GM11168 (cell line): ENCODE results near the gene ZFHX2.

Experiments
- in situ Hi-C: fragments of 300-500 bp; cut with MboI; formaldehyde crosslinking; loops from one replicate; pipeline ENCODE4 v1.12.0; 2022; ENCODE audit warnings: low sequenced_read_pairs; ENCODE audit not compliant: unreplicated experiment

The ZFHX2 gene

DNA sequence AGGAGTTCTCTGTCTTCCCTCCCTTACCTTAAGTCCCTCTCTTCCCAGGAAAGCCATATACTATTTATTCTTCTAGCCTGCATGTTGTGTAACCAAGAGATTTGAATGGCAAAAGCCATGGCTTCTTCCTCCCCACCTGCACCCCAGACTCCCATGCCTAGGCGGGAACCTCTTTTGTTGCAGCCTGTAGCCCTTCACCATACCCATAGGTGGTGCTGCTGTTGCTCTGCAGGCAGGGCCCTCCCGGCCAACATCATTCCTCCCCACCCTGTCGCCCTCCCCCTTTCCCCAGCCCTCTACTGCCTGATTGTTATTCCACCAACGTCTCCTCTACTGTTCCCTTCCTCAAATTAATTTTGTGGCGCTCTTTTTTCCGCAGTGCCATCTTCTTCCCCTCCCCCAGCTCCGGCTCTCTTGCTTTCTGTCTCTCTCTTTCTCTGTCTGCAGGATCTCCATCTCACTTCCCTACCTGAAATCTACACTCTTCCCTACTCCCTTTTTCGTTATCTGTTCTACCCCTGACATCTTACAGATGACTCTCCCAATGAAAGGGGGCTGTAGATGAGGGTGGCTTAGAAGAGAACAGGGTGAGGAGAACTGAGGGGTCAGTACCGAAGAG, 68.2 kb downstream of the ZFHX2 start:
- in situ Hi-C loops, result no loop called here

DNA sequence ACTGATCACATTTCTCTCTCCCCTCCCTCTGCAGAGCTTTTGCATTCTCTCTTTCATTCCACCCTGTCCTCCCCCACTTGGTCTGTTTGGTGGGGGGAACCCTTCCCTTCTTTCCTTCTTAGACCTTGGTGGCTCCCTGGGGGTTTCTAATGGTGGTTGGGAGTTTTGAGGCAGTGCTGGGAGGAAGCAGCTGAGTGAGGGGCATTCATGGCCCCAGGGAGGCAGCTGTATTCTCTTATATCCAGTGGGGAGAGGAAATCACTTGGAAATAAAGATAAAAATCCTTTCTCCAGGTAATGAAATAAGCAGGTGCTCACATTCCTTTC, 68.8 kb downstream of the ZFHX2 start:
- in situ Hi-C loops, result no loop called here

DNA sequence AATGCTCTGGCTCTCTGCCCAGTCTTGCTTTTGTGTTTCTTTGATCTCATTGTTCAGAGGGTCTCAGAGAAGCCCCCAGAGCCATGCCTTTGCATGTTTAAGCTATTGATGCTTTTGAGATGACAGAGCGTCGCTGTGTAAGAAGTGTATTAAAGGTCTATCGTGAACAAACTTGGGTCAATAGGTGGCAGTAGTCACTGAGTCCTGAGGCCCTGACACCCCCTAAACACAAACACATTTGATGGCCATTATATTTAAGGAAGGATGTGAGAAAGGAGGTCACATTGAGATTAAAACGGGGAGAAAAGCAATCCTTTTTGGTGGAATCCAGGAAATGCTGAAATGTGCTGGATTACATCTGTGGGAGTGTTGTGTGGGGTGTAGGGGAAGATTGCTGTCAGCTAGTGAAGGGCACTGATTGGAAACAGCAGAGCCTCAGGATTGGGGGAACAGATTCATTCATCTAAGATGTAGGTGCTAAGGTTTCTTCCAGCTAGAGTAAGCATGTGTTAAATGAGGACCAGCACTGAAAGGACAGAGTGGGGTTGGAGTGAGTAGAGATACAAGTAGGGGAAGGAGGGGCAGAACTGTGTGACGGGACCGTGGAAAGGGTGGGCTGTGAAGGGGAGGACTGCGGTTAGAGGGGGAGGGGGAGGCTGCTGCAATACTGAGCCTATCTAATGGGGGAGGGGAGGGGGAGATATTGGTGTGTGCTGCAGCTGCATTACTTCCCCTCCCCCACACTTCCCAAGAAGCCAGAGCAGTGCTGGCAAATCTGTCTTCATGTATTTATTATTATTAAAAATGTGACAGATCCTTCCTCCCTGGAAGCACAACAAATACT, 69.4 kb downstream of the ZFHX2 start:
- in situ Hi-C loops, result no loop called here

DNA sequence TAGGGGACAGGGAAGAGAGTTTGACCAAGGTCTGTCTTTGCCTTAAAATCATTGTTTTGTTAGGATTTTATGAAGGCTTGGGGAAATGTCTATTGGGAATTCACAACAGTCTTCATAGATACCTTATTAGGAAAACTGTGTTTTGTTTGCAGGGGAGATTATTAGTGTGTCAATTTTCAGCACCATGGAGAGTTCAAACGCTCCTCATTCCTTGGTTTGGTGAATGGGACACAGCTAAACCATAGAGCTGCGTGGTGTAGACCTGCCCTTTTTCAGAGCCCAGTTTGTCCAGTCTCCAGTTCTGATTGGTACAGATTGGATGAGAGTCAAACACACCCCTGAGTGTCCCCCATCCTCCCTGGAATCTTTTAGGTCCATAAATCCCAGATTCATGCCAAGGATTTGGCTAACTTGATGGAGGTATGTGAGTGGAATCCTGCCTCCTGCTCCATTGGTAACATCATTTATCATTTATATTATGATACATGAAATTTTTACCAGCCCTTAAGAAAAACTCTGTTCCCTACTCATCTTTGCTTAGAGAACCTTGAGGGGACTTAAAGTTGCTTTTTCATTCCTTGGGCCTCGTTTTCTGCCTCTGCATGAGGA, 70.1 kb downstream of the ZFHX2 start:
- in situ Hi-C loops, result no loop called here

DNA sequence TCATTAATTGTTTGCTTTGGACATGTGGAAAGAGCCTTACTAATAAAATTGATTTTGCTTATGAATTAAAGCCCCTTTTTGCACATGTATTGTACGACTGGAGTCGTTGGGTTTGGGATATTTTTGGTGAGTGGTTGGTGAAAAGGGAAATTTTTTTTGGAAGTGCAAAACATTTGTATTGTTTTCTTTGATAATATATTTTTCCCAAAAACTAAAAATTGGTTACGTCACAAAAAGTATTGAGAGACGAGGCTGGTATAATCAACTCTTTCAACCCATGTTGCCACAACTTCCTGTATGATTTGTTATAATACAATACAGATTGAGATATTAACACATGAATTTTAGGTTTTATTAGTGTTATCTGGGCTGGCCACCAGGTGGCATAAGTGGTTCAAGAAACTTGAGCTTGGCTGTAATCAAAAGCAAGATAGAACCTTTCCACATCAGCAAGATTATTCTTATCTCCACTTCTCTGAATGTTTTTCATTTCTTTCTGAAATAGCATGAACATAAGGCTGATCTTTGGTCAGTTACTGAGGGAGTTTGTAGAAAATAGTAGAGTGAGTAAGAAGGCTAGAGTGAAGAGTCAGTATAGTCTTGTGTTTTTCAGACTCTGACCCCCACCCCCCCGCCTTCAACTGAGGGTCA, 73.3 kb downstream of the ZFHX2 start:
- in situ Hi-C loops, result no loop called here

DNA sequence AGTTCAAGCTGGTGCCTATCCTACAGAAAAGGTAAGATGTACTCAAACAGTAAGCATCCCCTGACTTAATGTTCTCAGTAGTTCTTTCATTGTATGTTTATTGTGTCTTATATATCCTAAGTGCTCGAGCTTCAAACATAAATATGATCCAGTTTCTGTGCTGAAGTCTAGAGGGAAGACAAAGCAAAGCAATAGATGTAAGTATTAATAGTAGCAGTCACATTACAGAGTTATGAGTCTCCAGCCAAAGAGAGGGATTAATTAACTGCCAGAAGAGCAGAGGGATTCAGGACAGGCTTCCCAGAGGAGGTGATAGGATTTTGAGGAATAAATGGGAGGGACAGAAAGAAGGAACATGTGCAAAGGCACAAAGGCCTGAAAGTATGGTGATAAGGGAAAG, 80.6 kb downstream of the ZFHX2 start:
- in situ Hi-C loops, result no loop called here
